ENCODE results near the gene NPY4R.

GRCh38 chr10:46514899-46515298 lies 49.1 kb upstream of the NPY4R start:
- no peak for TF ChIP-seq CTCF (IDR thresholded peaks at IDR 0.05; ENCODE audit: insufficient read depth, low read depth, low read length)
- no peak for TF ChIP-seq EZH2 (IDR thresholded peaks at IDR 0.05; ENCODE audit: insufficient read depth, low read length)

All from astrocyte (in vitro differentiated cells and primary cell).